Endothelial cell of umbilical vein (primary cell): ENCODE measurements around the gene GDI1. TPM values are rescaled to one million over a fixed set of nuclear protein-coding genes. Genes with fewer than 3 reads are reported as not detected.

Source experiments
- BruUV-seq: library from RNA; stranded (reverse); fragments of 400-500 nt; replicated peaks from 2 replicates; lab custom pipeline; 2021; lab: Mats Ljungman, UMichigan
- CTCF ChIA-PET: fragments of 300-600, 350-600 bp; sonication (Branson Sonifier 250); formaldehyde crosslinking; loops from one replicate; lab custom pipeline; 2021; ENCODE audit warnings: antibody characterized with exemption, inconsistent platforms; lab: Charles Lee
- POLR2A ChIA-PET: fragments of 300-600, 350-600 bp; sonication (Branson Sonifier 250); formaldehyde crosslinking; loops from one replicate; lab custom pipeline; 2021; ENCODE audit warnings: antibody characterized with exemption, inconsistent platforms; lab: Charles Lee
- DNase-seq: peaks from one replicate; pipeline ENCODE4 v3.0.0-alpha.2; 2011; ENCODE audit warnings: low read depth, low spot score
- FAIRE-seq: peaks from 2 replicates; lab custom pipeline; 2011; peaks lifted over from hg19 to GRCh38; lab: Jason Lieb, UNC
- H2AFZ ChIP-seq: 2 replicates; pipeline ENCODE4 v1.6.0; 2012; ENCODE audit warnings: low read depth, low read length, control low read depth, inconsistent platforms
- H3K27ac ChIP-seq: 2 replicates; pipeline ENCODE4 v1.5.1; 2011; ENCODE audit warnings: low read depth, mild to moderate bottlenecking, control low read depth, low read length, moderate library complexity; ENCODE audit not compliant: insufficient read depth
- H3K27me3 ChIP-seq, 2 experiments: 2 replicates each; pipeline versions ENCODE4 v1.6.0 to v1.6.1; 2011; ENCODE audit warnings: low read length in 2 of 2, mixed read lengths in 1 of 2; ENCODE audit not compliant: control insufficient read depth in 2 of 2, insufficient read depth in 2 of 2
- H3K36me3 ChIP-seq, 2 experiments: 2 replicates in 1 of 2; 3 replicates in 1 of 2; pipeline ENCODE4 v1.5.1; 2011; ENCODE audit warnings: low read length in 2 of 2, mild to moderate bottlenecking in 1 of 2, moderate library complexity in 1 of 2; ENCODE audit not compliant: control insufficient read depth in 2 of 2, insufficient read depth in 2 of 2; ENCODE audit errors: extremely low read depth in 1 of 2
- H3K4me1 ChIP-seq: 3 replicates; pipeline ENCODE4 v1.5.1; 2011; ENCODE audit warnings: mild to moderate bottlenecking, low read length; ENCODE audit not compliant: control insufficient read depth, insufficient read depth; ENCODE audit errors: extremely low read depth
- H3K4me2 ChIP-seq: 2 replicates; pipeline ENCODE4 v1.6.1; 2011; ENCODE audit warnings: low read length, control low read depth, mixed read lengths; ENCODE audit not compliant: insufficient read depth
- H3K4me3 ChIP-seq, 3 experiments: fragments of 200-600 bp in 1 of 3; sonication (generic), shearing (Covaris generic) in 1 of 3; replicated peaks in 1 of 3; 2 replicates each; pipeline ENCODE4 v1.5.1; 2011 to 2016; ENCODE audit warnings: control low read depth in 3 of 3, low read length in 3 of 3, mild to moderate bottlenecking in 2 of 3, inconsistent platforms in 1 of 3, low read depth in 1 of 3, moderate library complexity in 1 of 3; ENCODE audit not compliant: insufficient read depth in 1 of 3
- H3K79me2 ChIP-seq: 2 replicates; pipeline ENCODE4 v1.6.0; 2012; ENCODE audit warnings: low read length, inconsistent platforms; ENCODE audit not compliant: control insufficient read depth, insufficient read depth
- H3K9ac ChIP-seq: replicated peaks from 2 replicates; pipeline ENCODE3; 2011; ENCODE audit warnings: low read length, control low read depth; ENCODE audit not compliant: insufficient read depth; ENCODE audit errors: extremely low read depth
- H3K9me1 ChIP-seq: replicated peaks from 3 replicates; pipeline ENCODE4 v1.6.0; 2011; ENCODE audit warnings: mild to moderate bottlenecking, low read length; ENCODE audit not compliant: control insufficient read depth, insufficient read depth; ENCODE audit errors: extremely low read depth
- H3K9me3 ChIP-seq: replicated peaks from 2 replicates; pipeline ENCODE4 v1.5.1; 2012; ENCODE audit warnings: low read length, inconsistent platforms; ENCODE audit not compliant: control insufficient read depth, insufficient read depth
- H4K20me1 ChIP-seq: replicated peaks from 2 replicates; pipeline ENCODE3; 2011; ENCODE audit warnings: mild to moderate bottlenecking, low read length; ENCODE audit not compliant: control insufficient read depth, insufficient read depth; ENCODE audit errors: extremely low read depth
- EZH2 ChIP-seq: IDR thresholded peaks from 2 replicates; pipeline ENCODE4 v1.6.1; 2012; ENCODE audit warnings: borderline replicate concordance, low read depth, mild to moderate bottlenecking, moderate library complexity, low read length, inconsistent platforms; ENCODE audit not compliant: severe bottlenecking
- FOS ChIP-seq: IDR thresholded peaks from 2 replicates; pipeline ENCODE4 v1.6.1; 2011; ENCODE audit warnings: mild to moderate bottlenecking, low read length, moderate library complexity, borderline replicate concordance; ENCODE audit not compliant: insufficient read depth
- GATA2 ChIP-seq: IDR thresholded peaks from 2 replicates; pipeline ENCODE4 v1.7.0; 2011; ENCODE audit warnings: low read depth, mild to moderate bottlenecking, moderate library complexity, mixed read lengths, low read length; ENCODE audit not compliant: insufficient read length, insufficient read depth
- JUN ChIP-seq: IDR thresholded peaks from 2 replicates; pipeline ENCODE4 v1.6.1; 2011; ENCODE audit warnings: borderline replicate concordance, low read depth; ENCODE audit not compliant: insufficient read length, insufficient read depth
- MAX ChIP-seq: IDR thresholded peaks from 2 replicates; pipeline ENCODE4 v1.6.1; 2011; ENCODE audit not compliant: insufficient read depth, insufficient read length
- MYC ChIP-seq: IDR thresholded peaks from one replicate; pipeline ENCODE4 v1.6.1; 2011; ENCODE audit warnings: mild to moderate bottlenecking, low read depth, low read length
- POLR2A ChIP-seq: IDR thresholded peaks from 2 replicates; pipeline ENCODE4 v1.6.1; 2012; ENCODE audit warnings: low read depth, mild to moderate bottlenecking, control low read depth, low read length
- POLR2AphosphoS5 ChIP-seq: IDR thresholded peaks from 2 replicates; pipeline ENCODE4 v1.6.1; 2012; ENCODE audit warnings: low read depth, mild to moderate bottlenecking, control low read depth, low read length, moderate library complexity; ENCODE audit not compliant: insufficient read depth
- dilution Hi-C: fragments of 300-500 bp; cut with MboI; formaldehyde crosslinking; loops from one replicate; pipeline ENCODE4 v1.15.0; 2019; ENCODE audit warnings: low sequenced_read_pairs; ENCODE audit not compliant: extremely low pct_ligation_motif_present
- intact Hi-C: fragments of 100-400 bp; cut with micrococcal nuclease; formaldehyde crosslinking; loops from one replicate; pipeline ENCODE4 v1.10.0; 2022
- polyA plus RNA-seq, 4 experiments: library from polyadenylated mRNA; depleted of rRNA in 3 of 4; stranded (reverse) in 3 of 4; unstranded in 1 of 4; fragments of >200 nt; gene quantifications; 2 replicates each; pipeline versions ENCODE4 v1.2.1 to v1.2.3, GENCODE V29; 2011 to 2012; ENCODE audit warnings: missing spikeins in 1 of 4
- total RNA-seq: library from RNA; stranded (reverse); gene quantifications from 2 replicates; pipeline ENCODE4 v1.2.3, GENCODE V29; 2021
- TF ChIP-seq, protein P1 (sequence below), 2 donors: IDR thresholded peaks; 1 replicate in 1 of 2; 2 replicates in 1 of 2; pipeline ENCODE4 v1.5.1; 2011; ENCODE audit warnings: low read length in 2 of 2, mild to moderate bottlenecking in 2 of 2, moderate library complexity in 2 of 2, control low read depth in 1 of 2, inconsistent platforms in 1 of 2, low read depth in 1 of 2; ENCODE audit not compliant: insufficient read depth in 1 of 2; ENCODE audit errors: extremely low read depth in 1 of 2

GDI1 gene
- total and polyA plus RNA-seq, 2 donors (not counting 3 experiments of a cell fraction or from before 2014, with no cell fraction given), result 128 to 247 TPM

- Histone ChIP-seq H3K4me1 (no peaks in the 10 kb centered on the region), H3K4me2 (no peak overlapping the region), H3K9me3 (no peaks in the 10 kb centered on the region), H2AFZ (no peak overlapping the region), H3K36me3 (peaks cover 0 to 46% of the 10 kb centered on the region in 2 experiments), H4K20me1 (no peaks in the 10 kb centered on the region), H3K27ac (no peak overlapping the region), H3K4me3 (no peak overlapping the region), H3K9ac (no peak overlapping the region), H3K27me3 (no peaks in the 10 kb centered on the region), H3K9me1 (no peaks in the 10 kb centered on the region), H3K79me2 (no peaks in the 10 kb centered on the region)
- TF ChIP-seq POLR2AphosphoS5 (no peak), EZH2 (no peak), MYC (no peak), POLR2A (no peak), MAX (no peak), GATA2 (no peak), FOS (no peak), JUN (no peak)
- TF ChIP-seq, protein P1, sequence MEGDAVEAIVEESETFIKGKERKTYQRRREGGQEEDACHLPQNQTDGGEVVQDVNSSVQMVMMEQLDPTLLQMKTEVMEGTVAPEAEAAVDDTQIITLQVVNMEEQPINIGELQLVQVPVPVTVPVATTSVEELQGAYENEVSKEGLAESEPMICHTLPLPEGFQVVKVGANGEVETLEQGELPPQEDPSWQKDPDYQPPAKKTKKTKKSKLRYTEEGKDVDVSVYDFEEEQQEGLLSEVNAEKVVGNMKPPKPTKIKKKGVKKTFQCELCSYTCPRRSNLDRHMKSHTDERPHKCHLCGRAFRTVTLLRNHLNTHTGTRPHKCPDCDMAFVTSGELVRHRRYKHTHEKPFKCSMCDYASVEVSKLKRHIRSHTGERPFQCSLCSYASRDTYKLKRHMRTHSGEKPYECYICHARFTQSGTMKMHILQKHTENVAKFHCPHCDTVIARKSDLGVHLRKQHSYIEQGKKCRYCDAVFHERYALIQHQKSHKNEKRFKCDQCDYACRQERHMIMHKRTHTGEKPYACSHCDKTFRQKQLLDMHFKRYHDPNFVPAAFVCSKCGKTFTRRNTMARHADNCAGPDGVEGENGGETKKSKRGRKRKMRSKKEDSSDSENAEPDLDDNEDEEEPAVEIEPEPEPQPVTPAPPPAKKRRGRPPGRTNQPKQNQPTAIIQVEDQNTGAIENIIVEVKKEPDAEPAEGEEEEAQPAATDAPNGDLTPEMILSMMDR (IDR thresholded peaks at IDR 0.05; ENCODE audit: extremely low read depth in 1 of 2, insufficient read depth in 1 of 2, low read depth in 1 of 2, low read length in 2 of 2), result no peak
- intact Hi-C loops, result no loop called here
- CTCF ChIA-PET, result no interaction called here
- POLR2A ChIA-PET, result no interaction called here
- FAIRE-seq (no peak), DNase-seq (no peak)
- no TSS peak for BruUV-seq
- dilution Hi-C loops, result no loop called here
Observed at GRCh38 chrX:154469114-154469513, 32.2 kb downstream of the GDI1 start.
